Renal cortex interstitium (tissue), 15 donors: ENCODE results near the gene TMEM30A. TPM values are rescaled to one million over a fixed set of nuclear protein-coding genes. Genes with fewer than 3 reads are reported as not detected.

Experiments
- DNase-seq, 11 donors: peaks; one replicate each; pipeline ENCODE4 v3.0.0-alpha.2; 2013; ENCODE audit warnings: low read depth in 9 of 11, low spot score in 4 of 11; ENCODE audit errors: extremely low read depth in 1 of 11
- long read RNA-seq, 16 experiments: transcript quantifications; one replicate each; lab custom pipeline, GENCODE V29; 2026
- polyA plus RNA-seq, 3 donors: library from polyadenylated mRNA; unstranded; fragments of 120-200 nt; gene quantifications; one replicate each; pipeline ENCODE4 v1.2.1, GENCODE V29; 2013; ENCODE audit not compliant: insufficient read length in 3 of 3

TMEM30A gene
- 100 to 1,000 TPM; 108 to 146 (median 126) TPM for polyA plus RNA-seq
- long read RNA-seq, donor 1, full-length matches to known transcripts, result 17 of 17 reads
- long read RNA-seq, donor 1, partial matches to known transcripts, result 0 of 17 reads
- long read RNA-seq, donor 1, other reads (novel, unspliced or antisense), result 0 of 17 reads
- long read RNA-seq, donor 2, full-length matches to known transcripts, result 26 of 41 reads
- long read RNA-seq, donor 2, partial matches to known transcripts, result 15 of 41 reads
- long read RNA-seq, donor 2, other reads (novel, unspliced or antisense), result 0 of 41 reads
- long read RNA-seq, donor 3, full-length matches to known transcripts, result 55 of 76 reads
- long read RNA-seq, donor 3, partial matches to known transcripts, result 21 of 76 reads
- long read RNA-seq, donor 3, other reads (novel, unspliced or antisense), result 0 of 76 reads
- long read RNA-seq, donor 4, full-length matches to known transcripts, result 32 of 43 reads
- long read RNA-seq, donor 4, partial matches to known transcripts, result 11 of 43 reads
- long read RNA-seq, donor 4, other reads (novel, unspliced or antisense), result 0 of 43 reads
- long read RNA-seq, donor 5, result 0 reads
- long read RNA-seq, donor 6, full-length matches to known transcripts, result 30 of 44 reads
- long read RNA-seq, donor 6, partial matches to known transcripts, result 14 of 44 reads
- long read RNA-seq, donor 6, other reads (novel, unspliced or antisense), result 0 of 44 reads
- long read RNA-seq, donor 7, full-length matches to known transcripts, result 37 of 49 reads
- long read RNA-seq, donor 7, partial matches to known transcripts, result 12 of 49 reads
- long read RNA-seq, donor 7, other reads (novel, unspliced or antisense), result 0 of 49 reads
- long read RNA-seq, donor 8, result 0 reads
- long read RNA-seq, donor 9, full-length matches to known transcripts, result 32 of 42 reads
- long read RNA-seq, donor 9, partial matches to known transcripts, result 10 of 42 reads
- long read RNA-seq, donor 9, other reads (novel, unspliced or antisense), result 0 of 42 reads
- long read RNA-seq, donor 10, full-length matches to known transcripts, result 27 of 37 reads
- long read RNA-seq, donor 10, partial matches to known transcripts, result 10 of 37 reads
- long read RNA-seq, donor 10, other reads (novel, unspliced or antisense), result 0 of 37 reads
- long read RNA-seq, donor 11, full-length matches to known transcripts, result 29 of 36 reads
- long read RNA-seq, donor 11, partial matches to known transcripts, result 7 of 36 reads
- long read RNA-seq, donor 11, other reads (novel, unspliced or antisense), result 0 of 36 reads
- long read RNA-seq, donor 12, full-length matches to known transcripts, result 7 of 7 reads
- long read RNA-seq, donor 12, partial matches to known transcripts, result 0 of 7 reads
- long read RNA-seq, donor 12, other reads (novel, unspliced or antisense), result 0 of 7 reads
- long read RNA-seq, donor 13, result 0 reads
- long read RNA-seq, donor 14, full-length matches to known transcripts, result 23 of 39 reads
- long read RNA-seq, donor 14, partial matches to known transcripts, result 16 of 39 reads
- long read RNA-seq, donor 14, other reads (novel, unspliced or antisense), result 0 of 39 reads
- long read RNA-seq, donor 15, full-length matches to known transcripts, result 18 of 25 reads
- long read RNA-seq, donor 15, partial matches to known transcripts, result 7 of 25 reads
- long read RNA-seq, donor 15, other reads (novel, unspliced or antisense), result 0 of 25 reads
- long read RNA-seq, donor 16, full-length matches to known transcripts, result 72 of 123 reads
- long read RNA-seq, donor 16, partial matches to known transcripts, result 51 of 123 reads
- long read RNA-seq, donor 16, other reads (novel, unspliced or antisense), result 0 of 123 reads

DNA sequence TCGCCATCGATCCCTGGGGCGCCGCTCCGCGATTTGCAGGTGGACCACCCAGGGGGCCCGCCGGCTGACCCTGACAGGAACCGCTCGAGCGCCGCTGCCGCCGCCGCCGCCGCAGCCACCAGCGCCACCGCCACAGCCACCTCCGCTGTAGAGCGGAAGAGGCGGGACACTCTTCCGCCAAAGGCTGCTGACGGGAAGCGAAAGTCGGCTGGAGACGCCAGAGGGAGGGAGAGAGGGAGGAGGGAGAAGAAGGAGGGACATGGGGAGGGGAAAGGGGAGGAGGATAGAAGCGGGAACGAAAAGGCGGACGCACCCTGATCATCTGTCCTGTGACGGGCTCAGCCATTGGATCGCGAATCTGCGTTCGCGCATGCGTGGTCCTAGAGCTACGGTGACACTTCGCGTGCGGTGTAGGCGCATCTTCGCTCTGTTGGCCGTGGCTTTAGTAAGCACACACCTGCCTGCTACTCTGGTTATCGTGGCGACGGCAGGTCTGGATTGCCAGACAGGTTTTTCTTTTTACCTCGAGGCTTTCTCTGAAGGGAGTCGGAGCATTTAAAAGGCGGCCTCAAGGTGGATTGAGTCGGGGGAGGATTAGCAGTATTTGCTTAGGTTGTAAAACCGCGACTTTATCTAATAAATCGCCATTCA lies at the start of gene TMEM30A:
TMEM30A (minus strand) TSS at position 161 of the 651 bp plus-strand sequence; CDS start at position 7, 154 bp downstream.
- DNase-seq, result peak; percentile 91 to 99 (median 96)

- no peak for DNase-seq
Observed at GRCh38 chr6:75333676-75334200, 49.1 kb upstream of the TMEM30A start.

GRCh38 chr6:75331151-75331550 lies 46.6 kb upstream of the TMEM30A start:
- no peak for DNase-seq

DNA sequence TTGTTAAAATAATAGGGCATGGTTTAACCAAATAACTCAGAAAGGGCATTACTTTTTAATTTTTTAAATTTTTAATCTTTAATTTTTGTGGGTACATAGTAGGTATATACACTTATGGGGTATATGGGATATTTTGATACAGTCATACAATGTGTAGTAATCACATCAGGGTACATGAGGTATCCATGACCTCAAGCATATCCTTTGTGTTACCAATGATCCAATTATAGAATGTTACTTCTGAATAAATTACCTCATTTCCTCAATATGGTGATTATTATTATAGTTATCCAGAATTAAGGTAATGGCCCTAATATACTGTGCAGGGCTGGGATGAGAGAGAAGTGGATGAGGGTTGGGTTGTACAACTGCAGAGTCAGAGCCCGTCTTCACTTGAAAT lies 45.1 kb upstream of the TMEM30A start:
- no peak for DNase-seq

- DNase-seq, result no peak
Observed at GRCh38 chr6:75327807-75328206, 43.2 kb upstream of the TMEM30A start.

- DNase-seq, result no peak
Observed at GRCh38 chr6:75326557-75327258, 42.1 kb upstream of the TMEM30A start.

GRCh38 chr6:75318900-75319299 lies 34.3 kb upstream of the TMEM30A start:
- DNase-seq, result no peak

- DNase-seq, result peak in 1 of 11 donors; percentile 37
Observed at GRCh38 chr6:75317503-75318206, 33.1 kb upstream of the TMEM30A start.

DNA sequence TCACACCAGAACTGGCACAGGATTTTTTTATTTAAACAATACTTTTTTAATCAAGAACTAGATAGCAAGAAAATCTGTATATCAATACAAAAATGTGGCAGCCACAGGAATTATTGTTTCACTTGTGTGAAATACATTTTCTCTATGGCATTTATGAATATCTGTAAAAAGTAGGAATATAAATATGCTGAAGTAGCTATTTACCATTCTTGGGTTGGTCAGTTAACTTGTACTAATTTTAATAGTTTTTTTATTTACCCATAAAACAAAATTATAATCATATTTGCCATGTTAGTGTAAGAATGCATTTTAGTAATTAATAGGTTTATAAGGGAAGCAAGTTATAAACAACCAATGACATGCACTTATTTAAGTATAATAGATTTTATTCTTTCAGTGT lies 31.4 kb upstream of the TMEM30A start:
- DNase-seq, result no peak

- DNase-seq, result no peak
Observed at GRCh38 chr6:75308250-75308988, 23.8 kb upstream of the TMEM30A start.

DNA sequence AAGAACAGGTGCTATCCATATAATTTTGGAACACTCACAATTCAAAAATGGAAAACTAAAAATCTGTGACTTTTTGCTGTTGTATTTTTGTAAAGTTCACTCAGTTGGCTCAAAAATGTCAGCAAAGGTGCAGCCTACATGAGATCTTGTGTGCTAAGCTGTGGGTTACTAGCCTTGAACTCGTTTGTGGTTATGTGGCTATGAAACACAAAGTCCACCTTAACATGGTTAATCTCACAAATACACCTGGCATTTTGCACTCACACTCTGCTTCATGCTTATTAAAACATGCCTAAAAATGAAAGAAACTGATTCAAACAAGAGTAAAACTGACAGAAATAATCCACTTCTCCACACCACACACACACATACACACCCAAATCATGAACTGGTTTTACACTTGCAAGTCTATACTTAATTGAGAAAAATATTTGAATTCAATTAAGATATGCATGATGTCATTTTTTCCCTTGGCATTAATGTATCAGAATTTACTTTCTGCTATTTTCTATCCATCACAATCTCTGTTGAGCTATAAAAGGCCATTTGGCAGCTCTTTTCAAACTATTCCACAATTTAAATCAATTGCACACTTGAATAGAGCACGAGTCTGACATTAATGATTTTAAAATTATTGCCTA lies 22.9 kb upstream of the TMEM30A start:
- no peak for DNase-seq

DNA sequence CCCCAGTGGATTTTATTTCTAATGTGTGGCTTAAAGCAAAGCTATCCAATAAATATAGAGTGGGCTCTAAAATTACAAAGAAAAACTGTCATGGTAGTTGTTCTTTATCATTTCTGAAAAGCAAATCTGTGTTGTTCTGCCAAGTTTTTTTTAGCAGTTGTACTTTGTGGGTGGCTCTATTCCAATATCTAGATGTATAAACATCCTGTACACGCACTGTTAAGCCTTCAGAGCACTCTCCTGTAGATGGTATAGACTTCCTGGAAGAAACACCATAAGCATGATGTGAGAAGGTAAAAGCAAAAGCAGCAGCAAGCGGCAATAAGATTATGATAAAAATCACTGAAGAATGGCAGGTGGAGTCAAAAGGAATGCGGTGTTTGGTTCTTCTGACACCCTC lies 21.5 kb upstream of the TMEM30A start:
- no peak for DNase-seq

DNA sequence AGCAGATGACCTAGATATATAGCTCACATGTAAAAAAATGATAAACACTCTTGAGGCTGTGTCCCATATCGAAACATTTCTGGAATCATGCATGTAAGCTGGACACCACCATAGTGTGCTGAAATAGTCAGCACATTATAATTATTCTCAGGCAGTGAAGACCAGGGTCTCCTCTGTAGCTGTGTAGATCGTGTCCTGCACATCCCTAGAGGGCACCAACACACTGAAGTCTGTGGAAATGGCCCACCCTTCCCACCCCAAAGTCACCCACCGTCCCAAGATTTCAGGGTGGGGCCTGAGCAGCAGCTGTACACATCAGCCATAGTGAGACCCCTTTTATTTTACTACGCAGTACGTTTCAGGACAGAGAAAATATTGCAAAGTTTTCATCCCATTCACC lies 21.0 kb upstream of the TMEM30A start:
- DNase-seq, result no peak

DNA sequence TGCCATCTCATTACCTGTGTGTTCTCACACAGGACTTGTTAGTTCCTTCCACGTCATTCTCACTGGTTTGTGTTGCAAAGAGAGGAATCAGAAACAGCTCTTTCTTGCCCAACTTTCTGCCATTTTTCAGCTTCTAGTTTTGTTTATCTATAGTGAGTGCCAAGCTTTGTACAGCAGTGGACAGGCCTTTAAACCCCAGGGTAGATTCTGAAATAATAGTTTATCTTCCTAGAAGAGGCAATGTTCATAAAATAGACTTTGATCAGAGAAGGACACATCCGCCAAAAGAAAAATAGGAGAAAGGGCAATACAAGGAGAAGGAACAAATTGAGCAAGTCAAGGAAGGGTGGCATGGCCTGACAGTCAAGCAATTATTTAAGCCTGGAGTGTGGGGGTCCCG lies 17.7 kb upstream of the TMEM30A start:
- no peak for DNase-seq

- DNase-seq, result no peak
Observed at GRCh38 chr6:75301537-75301936, 16.9 kb upstream of the TMEM30A start.
